Esophagus muscularis mucosa (tissue), 4 donors: ENCODE data around the gene SLC16A4. TPM values are rescaled to one million over a fixed set of nuclear protein-coding genes. Genes with fewer than 3 reads are reported as not detected.
"Not testable (repeated sequence)": the region's sequence is repeated elsewhere in the genome, so short reads cannot be mapped to it uniquely, and the experiment has no call there.

Experiments
- DNase-seq: peaks from one replicate; pipeline ENCODE4 v3.0.0-alpha.2; 2017; ENCODE audit errors: extremely low spot score
- H3K27ac ChIP-seq, 4 donors: fragments of 200-600 bp; sonication (generic); replicated peaks in 1 of 4; 1 replicate in 3 of 4; 2 replicates in 1 of 4; pipeline ENCODE4 v1.5.1; 2016 to 2019; ENCODE audit warnings: mild to moderate bottlenecking in 1 of 4
- H3K27me3 ChIP-seq, 4 donors: fragments of 200-600 bp; sonication (generic); one replicate each; pipeline versions ENCODE4 v1.5.1 to v1.6.0; 2016 to 2019
- H3K36me3 ChIP-seq, 4 donors: fragments of 200-600 bp; sonication (generic); one replicate each; pipeline ENCODE4 v1.5.1; 2016 to 2019
- H3K4me1 ChIP-seq, 4 donors: fragments of 200-600 bp; sonication (generic); one replicate each; pipeline ENCODE4 v1.5.1; 2016 to 2019
- H3K4me3 ChIP-seq, 4 donors: fragments of 200-600 bp; sonication (generic); 1 replicate in 2 of 4; 2 replicates in 2 of 4; pipeline ENCODE4 v1.5.1; 2016 to 2019; ENCODE audit warnings: mild to moderate bottlenecking in 4 of 4, moderate library complexity in 1 of 4
- H3K9me3 ChIP-seq, 4 donors: fragments of 200-600 bp; sonication (generic); 1 replicate in 3 of 4; 2 replicates in 1 of 4; pipeline ENCODE4 v1.5.1; 2016 to 2019
- EP300 ChIP-seq: sonication (generic); formaldehyde crosslinking; IDR thresholded peaks from one replicate; pipeline ENCODE4 v1.6.1; 2017; ENCODE audit warnings: antibody characterized with exemption
- POLR2A ChIP-seq: fragments of 450-650 bp; IDR thresholded peaks from one replicate; pipeline ENCODE4 v1.6.1; 2017; ENCODE audit warnings: antibody characterized with exemption, moderate library complexity, mild to moderate bottlenecking, low read depth
- POLR2AphosphoS5 ChIP-seq, 2 donors: sonication (generic); formaldehyde crosslinking; IDR thresholded peaks; one replicate each; pipeline ENCODE4 v1.6.1; 2017; ENCODE audit warnings: antibody characterized with exemption in 2 of 2
- WGBS: methylation state at CpG from one replicate; pipeline ENCODE4 v1.1.5; 2018; 5-methylcytosine and 5-hydroxymethylcytosine counted together
- intact Hi-C: fragments of 100-400 bp; cut with DNase I; formaldehyde crosslinking; loops from one replicate; pipeline ENCODE4 v1.15.1; 2023
- total RNA-seq, 4 donors: library from RNA; depleted of rRNA; stranded (reverse); fragments of >200 nt; gene quantifications; one replicate each; pipeline versions ENCODE4 v1.1.0 to v1.2.1, GENCODE V29; 2016
- TF ChIP-seq, protein P1 (sequence below), 3 experiments: fragments of 200-600 bp in 2 of 3; fragments of 450-650 bp in 1 of 3; sonication (generic) in 2 of 3; IDR thresholded peaks; one replicate each; pipeline ENCODE4 v1.5.1; 2017 to 2019; ENCODE audit warnings: antibody characterized with exemption in 3 of 3, mild to moderate bottlenecking in 2 of 3, moderate library complexity in 1 of 3

The SLC16A4 gene
- total RNA-seq, 4 donors from 2014 or later, result 5.8 to 8.8 (median 8.4) TPM

DNA sequence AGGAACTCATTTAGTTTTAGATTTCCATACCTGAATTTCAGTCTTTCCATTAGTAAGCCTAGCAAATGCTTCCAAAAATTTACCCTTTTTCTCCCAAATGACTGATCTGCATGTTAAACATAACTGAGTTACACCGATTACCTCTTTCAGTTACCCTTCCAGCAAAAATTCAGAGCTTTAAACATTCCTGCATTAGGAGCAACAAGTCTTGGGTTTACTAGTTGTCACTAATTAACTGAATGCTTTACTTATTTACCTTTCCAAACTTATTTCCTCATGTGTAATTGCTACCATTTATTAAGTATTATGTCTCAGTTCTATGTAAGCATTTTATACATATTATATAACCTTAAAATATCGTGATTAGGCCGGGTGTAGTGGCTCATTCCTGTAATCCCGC, 13.6 kb upstream of the SLC16A4 start:
- no peak overlapping the region for H3K27ac ChIP-seq
- H3K4me3 ChIP-seq, result no peak overlapping the region
- no peaks in the 10 kb centered on the region for H3K9me3 ChIP-seq
- 92% methylated on average over 4 of the region's 4 CpGs for WGBS
- H3K4me1 ChIP-seq, result peaks cover 20 to 30% (median 25%) of the 10 kb centered on the region in 4 donors
- intact Hi-C loops, result no loop called here
- H3K27me3 ChIP-seq, result no peaks in the 10 kb centered on the region
- TF ChIP-seq EP300 (no peak), POLR2AphosphoS5 (IDR thresholded peaks at IDR 0.05) (no peak), POLR2A (no peak)
- TF ChIP-seq, protein P1, sequence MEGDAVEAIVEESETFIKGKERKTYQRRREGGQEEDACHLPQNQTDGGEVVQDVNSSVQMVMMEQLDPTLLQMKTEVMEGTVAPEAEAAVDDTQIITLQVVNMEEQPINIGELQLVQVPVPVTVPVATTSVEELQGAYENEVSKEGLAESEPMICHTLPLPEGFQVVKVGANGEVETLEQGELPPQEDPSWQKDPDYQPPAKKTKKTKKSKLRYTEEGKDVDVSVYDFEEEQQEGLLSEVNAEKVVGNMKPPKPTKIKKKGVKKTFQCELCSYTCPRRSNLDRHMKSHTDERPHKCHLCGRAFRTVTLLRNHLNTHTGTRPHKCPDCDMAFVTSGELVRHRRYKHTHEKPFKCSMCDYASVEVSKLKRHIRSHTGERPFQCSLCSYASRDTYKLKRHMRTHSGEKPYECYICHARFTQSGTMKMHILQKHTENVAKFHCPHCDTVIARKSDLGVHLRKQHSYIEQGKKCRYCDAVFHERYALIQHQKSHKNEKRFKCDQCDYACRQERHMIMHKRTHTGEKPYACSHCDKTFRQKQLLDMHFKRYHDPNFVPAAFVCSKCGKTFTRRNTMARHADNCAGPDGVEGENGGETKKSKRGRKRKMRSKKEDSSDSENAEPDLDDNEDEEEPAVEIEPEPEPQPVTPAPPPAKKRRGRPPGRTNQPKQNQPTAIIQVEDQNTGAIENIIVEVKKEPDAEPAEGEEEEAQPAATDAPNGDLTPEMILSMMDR (IDR thresholded peaks at IDR 0.05), result no peak
- peaks cover 47 to 65% (median 65%) of the 10 kb centered on the region in 4 donors for H3K36me3 ChIP-seq
- no peak for DNase-seq

DNA sequence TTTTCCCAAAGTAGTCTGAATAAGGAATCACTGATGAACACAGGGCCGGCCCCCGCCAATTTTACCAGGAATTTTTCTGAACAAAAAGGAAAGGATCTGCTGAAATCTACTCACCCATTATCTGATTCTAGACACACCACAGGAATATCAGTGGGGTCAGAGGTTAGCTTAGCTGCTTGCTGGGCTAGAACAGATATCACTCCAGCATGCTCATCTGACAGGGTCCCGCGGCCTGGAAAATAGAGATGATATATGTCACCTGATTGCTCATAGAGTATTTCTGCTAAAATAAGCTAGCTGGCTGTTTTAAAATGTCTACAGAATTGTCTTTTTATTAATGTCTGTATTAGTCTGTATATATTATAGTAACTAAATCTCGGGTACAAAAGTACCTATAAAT, 13.0 kb upstream of the SLC16A4 start:
- peaks cover 47 to 71% (median 69%) of the 10 kb centered on the region in 4 donors for H3K36me3 ChIP-seq
- WGBS, result 95% methylated on average over 5 of the region's 5 CpGs
- TF ChIP-seq, protein P1 (IDR thresholded peaks at IDR 0.05), result no peak
- no peak for TF ChIP-seq POLR2AphosphoS5 (IDR thresholded peaks at IDR 0.05)
- no peak for TF ChIP-seq POLR2A
- TF ChIP-seq EP300, result no peak
- H3K27ac ChIP-seq, result no peak overlapping the region
- H3K4me3 ChIP-seq, result no peak overlapping the region
- peaks cover 19 to 28% (median 24%) of the 10 kb centered on the region in 4 donors for H3K4me1 ChIP-seq
- intact Hi-C loops, result no loop called here
- no peak for DNase-seq
- H3K9me3 ChIP-seq, result no peaks in the 10 kb centered on the region
- H3K27me3 ChIP-seq, result no peaks in the 10 kb centered on the region

DNA sequence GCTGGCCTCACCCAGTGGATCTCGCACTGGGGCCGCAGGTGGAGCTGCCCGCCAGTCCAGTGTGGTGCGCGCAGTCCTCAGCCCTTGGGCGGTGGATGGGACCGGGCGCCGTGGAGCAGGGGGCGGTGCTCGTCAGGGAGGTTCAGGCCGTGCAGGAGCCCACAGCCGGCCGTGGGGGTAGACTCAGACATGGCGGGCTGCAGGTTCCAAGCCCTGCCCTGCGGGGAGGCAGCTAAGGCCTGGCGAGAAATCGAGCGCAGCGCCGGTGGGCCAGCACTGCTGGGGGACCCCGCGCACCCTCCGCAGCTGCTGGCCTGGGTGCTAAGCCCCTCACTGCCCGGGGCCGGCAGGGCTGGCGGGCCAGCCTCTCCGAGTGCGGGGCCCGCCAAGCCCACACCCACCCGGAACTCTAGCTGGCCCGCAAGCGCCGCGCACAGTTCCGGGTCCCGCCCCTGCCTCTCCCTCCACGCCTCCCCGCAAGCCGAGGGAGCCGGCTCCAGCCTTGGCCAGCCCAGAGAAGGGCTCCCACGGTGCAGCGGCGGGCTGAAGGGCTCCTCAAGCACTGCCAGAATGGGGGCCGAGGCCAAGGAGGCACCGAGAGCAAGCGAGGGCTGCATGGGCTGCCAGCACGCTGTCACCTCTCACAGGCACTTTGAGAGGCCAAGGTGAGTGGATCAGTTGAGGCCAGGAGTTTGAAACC, 5.6 kb upstream of the SLC16A4 start:
- H3K9me3 ChIP-seq, H3K4me3 ChIP-seq, DNase-seq, H3K4me1 ChIP-seq, H3K27ac ChIP-seq, intact Hi-C loops, H3K27me3 ChIP-seq: not testable (repeated sequence)
- WGBS, result 97% methylated on average over 18 of the region's 48 CpGs
- H3K36me3 ChIP-seq, result peaks cover 29 to 70% (median 55%) of the 10 kb centered on the region in 4 donors

DNA sequence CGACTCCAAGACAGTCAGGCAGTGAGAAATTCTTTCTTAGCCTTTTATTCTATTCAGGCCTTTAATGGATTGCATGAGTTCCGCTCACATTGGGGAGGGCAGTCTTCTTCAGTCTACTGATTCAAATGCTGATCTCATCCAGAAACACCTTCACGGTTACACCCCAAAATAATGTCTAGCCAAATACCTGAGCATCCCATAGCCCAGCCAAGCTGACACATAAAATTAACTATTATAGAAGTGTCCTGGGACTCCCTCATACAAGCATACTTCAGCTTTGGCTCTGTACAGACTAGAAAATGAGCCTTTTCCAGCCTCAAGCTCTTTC, 3.6 kb upstream of the SLC16A4 start:
- peaks cover 13 to 51% (median 35%) of the 10 kb centered on the region in 4 donors for H3K36me3 ChIP-seq
- TF ChIP-seq, protein P1 (IDR thresholded peaks at IDR 0.05), result no peak
- TF ChIP-seq POLR2A (no peak), EP300 (no peak), POLR2AphosphoS5 (IDR thresholded peaks at IDR 0.05) (no peak)
- 94% methylated on average over 3 of the region's 3 CpGs for WGBS
- intact Hi-C loops, result loop anchor here (5.0 kb wide), 1 partner anchor 52 kb away; no protein-coding TSS in a partner anchor
- no peak for DNase-seq
- H3K9me3 ChIP-seq, result no peaks in the 10 kb centered on the region
- H3K27ac ChIP-seq, result no peak overlapping the region
- no peak overlapping the region for H3K4me3 ChIP-seq
- H3K4me1 ChIP-seq, result peaks cover 0 to 19% (median 17%) of the 10 kb centered on the region in 4 donors
- H3K27me3 ChIP-seq, result no peaks in the 10 kb centered on the region

DNA sequence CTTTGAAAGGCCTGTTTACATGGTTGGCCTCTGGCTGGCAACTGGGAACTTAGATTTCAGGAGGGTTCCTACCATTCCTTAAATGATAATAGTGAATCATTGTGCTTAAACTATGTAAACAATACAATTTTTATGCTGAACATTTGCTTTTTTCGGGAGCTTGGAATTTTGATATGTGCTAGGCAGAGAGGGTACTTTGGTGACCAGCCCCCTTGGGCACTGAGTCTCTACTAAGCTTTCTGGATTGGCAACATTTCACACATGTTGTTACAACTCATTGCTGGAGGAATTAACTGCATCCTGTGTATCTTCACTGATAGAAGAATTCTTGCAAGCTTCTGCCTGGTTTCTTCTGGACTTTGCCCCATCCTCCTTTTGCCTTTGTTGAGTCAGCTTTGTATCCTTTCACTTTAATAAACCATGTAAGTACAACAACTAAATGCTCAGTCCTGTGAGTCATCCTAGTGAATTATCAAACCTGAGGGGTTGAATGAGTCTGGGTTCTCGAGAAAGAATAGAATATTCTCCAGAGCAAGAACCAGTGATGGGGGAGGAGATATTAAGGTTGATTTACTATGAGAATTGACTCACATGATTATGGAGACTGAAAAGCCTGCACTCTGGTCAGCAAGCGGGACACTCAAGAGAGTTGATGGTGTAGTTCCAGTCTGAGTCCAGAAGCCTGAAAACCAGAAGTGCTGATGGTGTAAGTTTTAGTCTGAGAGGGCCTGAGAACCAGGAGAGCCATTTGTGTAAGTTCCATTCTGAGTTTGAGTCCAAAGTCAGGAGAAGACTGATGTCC, 3.1 kb upstream of the SLC16A4 start:
- TF ChIP-seq EP300 (no peak), POLR2AphosphoS5 (IDR thresholded peaks at IDR 0.05) (no peak), POLR2A (no peak)
- TF ChIP-seq, protein P1 (IDR thresholded peaks at IDR 0.05), result no peak
- no peaks in the 10 kb centered on the region for H3K27me3 ChIP-seq

More for the DNA sequence above, 3.1 kb upstream of the SLC16A4 start:
- no peak for DNase-seq
- Histone ChIP-seq H3K36me3 (peaks cover 13 to 47% (median 30%) of the 10 kb centered on the region in 4 donors), H3K27ac (no peak overlapping the region), H3K4me1 (peaks cover 0 to 20% (median 18%) of the 10 kb centered on the region in 4 donors), H3K9me3 (no peaks in the 10 kb centered on the region), H3K4me3 (no peak overlapping the region)
- intact Hi-C loops, result loop anchor here (5.0 kb wide), 1 partner anchor 52 kb away; no protein-coding TSS in a partner anchor
- 77% methylated on average over 3 of the region's 3 CpGs for WGBS
